ENCODE measurements around the gene CDC27.
A peak's percentile ranks its signal among the peaks of the same experiment; 100 is the strongest.
"Not testable (repeated sequence)": the region's sequence is repeated elsewhere in the genome, so short reads cannot be mapped to it uniquely, and the experiment has no call there.

Gene CDC27

DNA sequence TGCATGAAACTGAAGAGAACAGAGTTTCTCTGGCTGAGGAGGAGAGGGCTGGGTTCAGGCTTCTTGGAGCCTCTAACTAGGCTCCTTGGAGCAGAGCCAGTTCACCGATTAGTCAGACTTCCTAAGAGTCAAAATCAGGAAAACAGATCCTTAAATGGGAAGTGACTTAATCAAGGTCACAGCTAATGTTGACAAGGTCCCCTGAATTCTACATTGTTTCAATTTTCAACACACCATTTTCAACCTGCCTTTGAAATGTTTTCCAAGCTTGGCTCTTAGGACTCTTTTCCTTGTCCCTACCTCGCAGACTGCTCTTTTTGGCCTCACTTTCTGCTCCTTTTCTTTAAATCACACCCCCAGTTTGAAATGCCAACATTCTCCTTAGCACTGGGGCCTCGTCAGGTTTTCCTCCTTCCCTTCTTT is 36.4 kb upstream of the CDC27 start:
- no peak for DNase-seq
- ATAC-seq (replicated peaks): no peak
- Mint-ChIP-seq H3K36me3 (peaks cover 7 to 9% of the 10 kb centered on the region in 2 donors), H3K4me3 (no peak overlapping the region), H3K9me3 (peaks cover 4 to 8% of the 10 kb centered on the region in 2 donors), H3K27me3 (no peaks in the 10 kb centered on the region), H3K4me1 (peaks cover 24 to 27% of the 10 kb centered on the region in 2 donors), H3K27ac (no peak overlapping the region)

GRCh38 chr17:47224966-47225365 is 35.9 kb upstream of the CDC27 start:
- Mint-ChIP-seq H3K4me3 (no peak overlapping the region), H3K4me1 (peaks cover 22 to 27% of the 10 kb centered on the region in 2 donors), H3K36me3 (peaks cover 7 to 9% of the 10 kb centered on the region in 2 donors), H3K27me3 (no peaks in the 10 kb centered on the region), H3K9me3 (peaks cover 4 to 8% of the 10 kb centered on the region in 2 donors), H3K27ac (no peak overlapping the region)
- DNase-seq (no peak), ATAC-seq (replicated peaks) (no peak)

DNA sequence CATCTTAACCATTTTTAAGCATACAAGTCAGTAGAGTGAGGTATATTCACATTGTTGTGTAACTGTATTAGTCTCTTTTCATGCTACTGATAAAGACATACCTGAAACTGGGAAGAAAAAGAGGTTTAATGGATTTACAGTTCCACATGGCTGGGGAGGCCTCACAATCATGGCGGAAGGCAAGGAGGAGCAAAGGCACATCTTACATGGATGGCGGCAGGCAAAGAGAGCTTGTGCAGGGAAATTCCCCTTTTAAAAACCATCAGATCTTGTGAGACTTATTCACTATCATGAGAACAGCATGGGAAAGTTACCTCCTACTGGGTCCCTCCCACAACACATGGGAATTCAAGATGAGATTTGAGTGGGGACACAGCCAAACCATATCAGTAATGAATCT is 35.0 kb upstream of the CDC27 start:
- H3K27me3 Mint-ChIP-seq; DNase-seq; H3K27ac Mint-ChIP-seq; ATAC-seq (replicated peaks); H3K9me3 Mint-ChIP-seq; H3K4me3 Mint-ChIP-seq; H3K36me3 Mint-ChIP-seq: not testable (repeated sequence)
- peaks cover 21 to 27% of the 10 kb centered on the region in 2 donors for H3K4me1 Mint-ChIP-seq

DNA sequence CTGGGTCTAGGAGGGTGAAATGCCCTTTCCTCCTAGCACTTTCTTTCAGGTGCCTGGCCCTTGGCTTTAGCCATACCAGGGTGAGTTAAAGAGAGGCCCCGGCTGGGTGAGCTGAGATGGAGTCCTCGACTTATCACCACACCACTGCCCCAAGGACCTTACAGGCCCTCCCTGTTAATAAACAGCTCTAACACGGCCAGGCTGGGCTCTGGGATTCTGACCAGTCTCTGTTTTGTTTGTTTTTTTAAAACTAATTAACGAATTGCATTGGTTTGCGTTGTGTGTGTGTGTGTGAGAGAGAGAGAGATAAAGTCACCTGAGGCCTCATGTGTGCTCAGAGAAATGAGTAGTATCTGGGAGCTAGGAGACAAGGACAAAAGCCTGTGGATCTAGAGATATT is 34.4 kb upstream of the CDC27 start:
- Mint-ChIP-seq H3K27me3 (no peaks in the 10 kb centered on the region), H3K36me3 (peaks cover 7 to 9% of the 10 kb centered on the region in 2 donors), H3K4me1 (peaks cover 26 to 33% of the 10 kb centered on the region in 2 donors), H3K9me3 (peaks cover 4 to 8% of the 10 kb centered on the region in 2 donors), H3K4me3 (no peak overlapping the region), H3K27ac (no peak overlapping the region)
- ATAC-seq (replicated peaks): no peak
- no peak for DNase-seq

GRCh38 chr17:47223007-47223406 is 33.9 kb upstream of the CDC27 start:
- Mint-ChIP-seq H3K36me3 (peaks cover 7 to 9% of the 10 kb centered on the region in 2 donors), H3K9me3 (peaks cover 4 to 8% of the 10 kb centered on the region in 2 donors), H3K27ac (no peak overlapping the region), H3K4me1 (peaks cover 26 to 36% of the 10 kb centered on the region in 2 donors), H3K4me3 (no peak overlapping the region), H3K27me3 (no peaks in the 10 kb centered on the region)
- ATAC-seq (replicated peaks) (no peak), DNase-seq (no peak)

GRCh38 chr17:47222047-47222446 is 33.0 kb upstream of the CDC27 start:
- no peak for DNase-seq
- Mint-ChIP-seq H3K27ac (no peak overlapping the region), H3K4me1 (peaks cover 26 to 36% of the 10 kb centered on the region in 2 donors), H3K27me3 (no peaks in the 10 kb centered on the region), H3K9me3 (peaks cover 4 to 8% of the 10 kb centered on the region in 2 donors), H3K4me3 (no peak overlapping the region), H3K36me3 (peaks cover 7 to 9% of the 10 kb centered on the region in 2 donors)
- no peak for ATAC-seq (replicated peaks)

DNA sequence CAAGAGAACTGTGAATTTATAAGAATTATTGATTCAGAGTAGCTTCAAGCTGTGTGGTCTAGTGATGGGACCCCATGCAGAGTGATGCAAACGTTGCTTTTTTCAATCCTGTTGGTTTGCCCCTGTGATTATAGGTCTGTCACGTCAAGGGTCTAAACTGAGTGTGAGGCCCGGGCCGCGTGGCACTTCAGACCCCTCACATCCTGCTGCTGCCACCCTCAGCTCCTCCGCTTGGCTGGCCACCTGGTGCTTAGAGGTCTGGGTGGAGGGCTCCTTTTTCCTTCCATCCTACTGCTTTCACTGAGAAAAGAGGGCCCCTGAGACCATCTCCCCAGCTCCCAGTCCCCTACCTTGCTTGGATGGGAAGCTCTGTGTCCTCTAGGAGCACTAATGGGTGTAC is 32.1 kb upstream of the CDC27 start:
- peaks cover 4 to 8% of the 10 kb centered on the region in 2 donors for H3K9me3 Mint-ChIP-seq
- H3K4me3 Mint-ChIP-seq: no peak overlapping the region
- H3K36me3 Mint-ChIP-seq: peaks cover 7 to 9% of the 10 kb centered on the region in 2 donors
- no peak for DNase-seq
- H3K4me1 Mint-ChIP-seq: peaks cover 26 to 36% of the 10 kb centered on the region in 2 donors
- no peaks in the 10 kb centered on the region for H3K27me3 Mint-ChIP-seq
- no peak overlapping the region for H3K27ac Mint-ChIP-seq
- ATAC-seq (replicated peaks): peak; percentile 25 to 31

DNA sequence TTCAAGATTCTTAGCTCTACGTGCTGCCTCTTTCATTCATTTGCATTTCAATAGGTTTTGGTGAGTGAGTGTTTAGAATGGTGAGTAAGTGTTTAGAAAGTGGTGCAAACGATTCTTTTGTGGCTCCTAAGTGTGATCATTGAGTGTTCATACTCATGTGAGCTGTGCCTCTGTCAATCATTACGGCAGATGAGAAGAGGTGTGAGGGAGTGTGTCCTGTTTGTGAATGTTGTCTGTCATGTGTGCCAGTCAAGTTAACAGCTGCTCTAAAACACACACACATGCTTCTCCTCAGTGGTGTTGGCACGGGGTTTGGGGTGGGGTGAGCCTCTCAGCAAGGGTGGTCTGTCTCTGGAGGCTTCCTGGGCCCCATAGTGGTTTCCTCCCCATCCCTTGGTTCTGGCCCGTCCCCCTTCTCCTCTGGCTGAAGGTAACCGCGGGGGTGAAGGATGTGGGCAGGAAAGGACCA is 31.5 kb upstream of the CDC27 start:
- Mint-ChIP-seq H3K27ac (no peak overlapping the region), H3K4me3 (no peak overlapping the region), H3K36me3 (peaks cover 7 to 9% of the 10 kb centered on the region in 2 donors), H3K9me3 (peaks cover 4 to 8% of the 10 kb centered on the region in 2 donors), H3K27me3 (no peaks in the 10 kb centered on the region), H3K4me1 (peaks cover 26 to 36% of the 10 kb centered on the region in 2 donors)
- ATAC-seq (replicated peaks) (peak; percentile 34 to 49), DNase-seq (no peak)

- no peak for ATAC-seq (replicated peaks)
Observed at GRCh38 chr17:47219621-47220475, 30.8 kb upstream of the CDC27 start.

DNA sequence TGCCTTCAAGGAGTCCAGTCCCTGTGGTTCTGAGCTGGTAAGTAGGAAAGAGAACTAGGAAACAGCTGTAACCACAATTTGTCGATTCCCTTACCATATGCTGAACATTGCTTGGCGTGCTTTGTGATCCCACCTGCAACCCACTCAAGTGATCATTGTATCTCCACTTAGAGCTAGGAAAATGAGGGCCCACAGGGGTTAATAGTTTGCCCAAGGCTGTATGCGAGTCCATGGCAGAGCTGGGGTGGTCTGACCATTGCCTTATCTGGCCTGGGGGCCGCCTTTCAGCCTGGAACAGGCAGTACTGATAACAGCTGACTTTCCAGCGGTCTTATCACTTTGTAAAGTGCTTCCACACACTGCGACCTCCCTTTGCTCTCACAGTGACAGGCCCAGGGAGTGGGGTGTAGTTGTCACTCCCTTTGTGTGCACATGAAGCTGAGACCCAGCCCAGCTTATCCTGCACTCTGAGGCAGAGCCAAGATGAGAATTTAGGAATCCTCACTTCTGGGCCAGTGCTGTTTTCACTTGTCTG is 29.9 kb upstream of the CDC27 start:
- H3K27ac Mint-ChIP-seq: no peak overlapping the region
- no peaks in the 10 kb centered on the region for H3K27me3 Mint-ChIP-seq
- DNase-seq: no peak
- peaks cover 26 to 36% of the 10 kb centered on the region in 2 donors for H3K4me1 Mint-ChIP-seq
- H3K4me3 Mint-ChIP-seq: peak overlapping the region in 1 of 2 donors; percentile 25
- peaks cover under 1 to 2% of the 10 kb centered on the region in 2 donors for H3K9me3 Mint-ChIP-seq
- peaks cover under 1 to 6% of the 10 kb centered on the region in 2 donors for H3K36me3 Mint-ChIP-seq
- peak; percentile 62 to 65 for ATAC-seq (replicated peaks)

More at GRCh38 chr17:47219621-47220475, 30.8 kb upstream of the CDC27 start:
- no peak for DNase-seq
- Mint-ChIP-seq H3K27me3 (no peaks in the 10 kb centered on the region), H3K27ac (peak overlapping the region; percentile 79), H3K4me3 (peak overlapping the region in 1 of 2 donors; percentile 17), H3K36me3 (peaks cover 7 to 9% of the 10 kb centered on the region in 2 donors), H3K9me3 (peaks cover 4 to 8% of the 10 kb centered on the region in 2 donors), H3K4me1 (peaks cover 26 to 36% of the 10 kb centered on the region in 2 donors)

DNA sequence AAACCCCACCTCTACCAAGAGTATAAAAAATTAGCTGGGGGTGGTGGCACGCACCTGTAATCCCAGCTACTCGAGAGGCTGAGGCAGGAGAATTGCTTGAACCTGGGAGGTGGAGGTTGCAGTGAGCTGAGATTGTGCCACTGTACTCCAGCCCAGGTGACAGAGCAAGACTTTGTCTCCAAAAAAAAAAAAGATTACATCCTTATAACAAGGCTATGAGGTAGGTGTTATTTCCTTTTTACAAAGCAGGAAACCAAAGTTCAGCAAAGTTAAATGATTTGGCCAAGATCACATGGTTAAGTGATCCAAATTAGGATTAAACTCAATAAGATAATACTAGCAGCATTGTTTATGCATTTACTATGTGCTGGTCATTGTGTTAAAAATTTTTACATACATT is 28.2 kb upstream of the CDC27 start:
- H3K9me3 Mint-ChIP-seq; H3K27me3 Mint-ChIP-seq; ATAC-seq (replicated peaks); H3K4me3 Mint-ChIP-seq; DNase-seq; H3K27ac Mint-ChIP-seq; H3K36me3 Mint-ChIP-seq: not testable (repeated sequence)
- peaks cover 29 to 44% of the 10 kb centered on the region in 2 donors for H3K4me1 Mint-ChIP-seq

- not testable (repeated sequence) for ATAC-seq (replicated peaks); H3K27me3 Mint-ChIP-seq
Observed at GRCh38 chr17:47216821-47217220, 27.7 kb upstream of the CDC27 start.

GRCh38 chr17:47214931-47215330 is 25.8 kb upstream of the CDC27 start:
- Mint-ChIP-seq H3K27me3 (no peaks in the 10 kb centered on the region), H3K36me3 (no peaks in the 10 kb centered on the region), H3K4me1 (peaks cover 17 to 27% of the 10 kb centered on the region in 2 donors), H3K9me3 (no peaks in the 10 kb centered on the region), H3K4me3 (no peak overlapping the region), H3K27ac (no peak overlapping the region)
- DNase-seq (no peak), ATAC-seq (replicated peaks) (no peak)

More at GRCh38 chr17:47216821-47217220, 27.7 kb upstream of the CDC27 start:
- not testable (repeated sequence) for H3K36me3 Mint-ChIP-seq, H3K9me3 Mint-ChIP-seq, H3K4me3 Mint-ChIP-seq, DNase-seq, H3K27ac Mint-ChIP-seq
- H3K4me1 Mint-ChIP-seq: peaks cover 31 to 46% of the 10 kb centered on the region in 2 donors

DNA sequence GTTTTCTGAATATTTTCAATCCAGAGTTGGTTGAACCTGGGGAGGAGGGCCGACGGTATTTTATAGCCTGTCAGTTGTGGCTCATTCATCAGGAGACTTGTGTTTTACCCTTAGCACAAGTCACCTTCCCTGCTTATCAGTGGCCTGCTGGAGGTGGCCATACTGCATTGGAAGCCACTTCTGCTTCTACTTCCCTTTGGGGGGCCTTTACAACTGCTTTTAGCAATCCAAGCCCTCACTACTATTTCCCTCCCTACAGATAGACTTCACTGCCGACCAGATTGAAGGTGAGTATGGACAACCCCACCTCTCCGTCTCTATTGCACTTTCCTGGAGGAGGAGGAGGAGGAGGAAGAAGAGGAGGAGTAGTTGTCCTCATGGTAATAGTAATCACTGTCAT is 24.4 kb upstream of the CDC27 start:
- no peak for DNase-seq
- Mint-ChIP-seq H3K36me3 (no peaks in the 10 kb centered on the region), H3K9me3 (no peaks in the 10 kb centered on the region), H3K27ac (no peak overlapping the region), H3K4me1 (peaks cover 19 to 26% of the 10 kb centered on the region in 2 donors), H3K4me3 (no peak overlapping the region), H3K27me3 (no peaks in the 10 kb centered on the region)
- no peak for ATAC-seq (replicated peaks)

Data from stimulated activated naive B cell treated with anti-CD40 and anti-IgM and Interleukin-4, amounts not matched to agents 10 μg/mL and 1 μg/mL and 100 μg/mL, for 72 hours (primary cell).